ENCODE results near the gene FGFR3. TPM values are rescaled to one million over a fixed set of nuclear protein-coding genes. Genes with fewer than 3 reads are reported as not detected.

Gene FGFR3
- total and polyA plus RNA-seq, 2 of the 4 experiments (the other 2 are of a cell fraction) = 0.18 to 0.67 TPM

DNA sequence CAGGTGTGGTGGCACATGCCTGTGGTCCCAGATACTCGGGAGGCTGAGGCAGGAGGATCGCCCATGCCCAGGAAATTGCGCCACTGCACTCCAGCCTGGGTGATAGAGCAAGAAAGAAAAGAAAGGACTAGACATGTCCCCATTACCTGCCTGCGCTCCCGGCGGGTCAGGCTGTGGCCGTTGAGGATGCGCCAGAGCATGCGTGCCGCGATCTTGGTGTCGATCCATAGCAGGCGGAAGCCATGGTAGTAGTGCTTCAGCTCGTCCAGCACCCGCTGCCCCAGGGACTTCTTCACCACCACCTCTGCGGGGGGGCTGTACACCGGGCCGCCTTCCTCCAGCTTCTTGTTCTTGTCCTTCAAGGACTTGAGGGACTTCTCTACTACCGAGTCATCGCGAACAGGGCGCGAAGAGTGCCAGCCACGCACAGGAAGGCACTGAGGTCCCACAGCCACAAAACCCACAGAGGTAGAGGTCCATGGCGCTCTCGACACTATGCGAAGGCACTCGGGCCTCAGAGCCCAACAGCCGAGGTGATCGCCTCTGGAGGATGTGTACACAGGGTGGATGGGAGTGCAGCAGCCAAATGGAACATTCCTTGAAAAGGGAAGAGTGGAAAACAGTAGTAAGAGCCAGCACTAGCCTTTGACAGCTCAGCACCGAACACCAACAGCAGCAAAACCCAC lies 48.3 kb downstream of the FGFR3 start:
- WGBS, 2 experiments (ENCODE audit: extremely low coverage in 2 of 2, insufficient read length in 1 of 2) = 98% methylated on average over 14 of the region's 31 CpGs; no CpG with 5 or more reads in 1 of the 2 experiments
- no peak overlapping the region for H3K4me2 ChIP-seq (ENCODE audit: low read depth, low read length)
- ChIA-PET CTCF (no interaction called here), POLR2A (ENCODE audit: unreplicated experiment) (no interaction called here)
- no peak overlapping the region for H3K23ac ChIP-seq (ENCODE audit: low read depth, low read length)
- H3K36me3 ChIP-seq (ENCODE audit: control insufficient read depth, insufficient read depth, low read length) = peaks cover 39% of the 10 kb centered on the region
- dilution Hi-C loops (cut with HindIII; ENCODE audit: low sequenced_read_pairs, unreplicated experiment) (no loop called here), intact Hi-C loops (cut with micrococcal nuclease) (no loop called here), in situ Hi-C loops (cut with MboI; ENCODE audit: low sequenced_read_pairs) (no loop called here)
- H4K5ac ChIP-seq (ENCODE audit: low read depth, low read length) = no peak overlapping the region
- no peaks in the 10 kb centered on the region for H3K9me3 ChIP-seq (ENCODE audit: control insufficient read depth, insufficient read depth, low read length)
- H3K4me3 ChIP-seq (ENCODE audit: insufficient read depth, low read depth, low read length) = no peak overlapping the region
- peaks cover 33% of the 10 kb centered on the region for H4K20me1 ChIP-seq (ENCODE audit: insufficient read depth, low read length)
- H3K4me1 ChIP-seq (ENCODE audit: control insufficient read depth, insufficient read depth, low read length) = peaks cover 21% of the 10 kb centered on the region
- no peaks in the 10 kb centered on the region for H3K27me3 ChIP-seq (ENCODE audit: control insufficient read depth, insufficient read depth, low read length)
- H4K8ac ChIP-seq (ENCODE audit: low read depth in 2 of 2, low read length in 2 of 2) = no peak overlapping the region
- H2BK120ac ChIP-seq (ENCODE audit: low read depth, low read length) = no peak overlapping the region; the same call in 1 of the 2 replicates
- peak overlapping the region; percentile 60; the same call in 1 of the 2 replicates for H2AK5ac ChIP-seq (ENCODE audit: low read depth, low read length)
- peaks cover 18% of the 10 kb centered on the region for H3K9me1 ChIP-seq (ENCODE audit: insufficient read depth, low read length)
- H2AK9ac ChIP-seq (replicated peaks; ENCODE audit: low read depth, low read length, poor library complexity) = peak overlapping the region; percentile 82
- no peak overlapping the region for H3K56ac ChIP-seq (ENCODE audit: extremely low read depth, insufficient read depth, low read length)
- peak overlapping the region; percentile 23 for H2BK5ac ChIP-seq (ENCODE audit: low read depth, low read length, poor library complexity, severe bottlenecking)
- H4K91ac ChIP-seq (ENCODE audit: insufficient read depth, low read depth, low read length) = no peak overlapping the region; the same call in 1 of the 2 replicates
- TF ChIP-seq NFE2L2 (IDR thresholded peaks at IDR 0.05; ENCODE audit: low read depth, low read length) = no peak
- TF ChIP-seq SMC3 (IDR thresholded peaks at IDR 0.05; ENCODE audit: low read depth, low read length) = no peak
- no peak overlapping the region for H3K9ac ChIP-seq (ENCODE audit: low read depth, low read length)
- no peak overlapping the region for H3K18ac ChIP-seq (ENCODE audit: low read depth, low read length)
- no TSS peak for BruUV-seq (replicated peaks)
- H3K79me1 ChIP-seq (ENCODE audit: low read depth in 1 of 2, low read length in 2 of 2) = peaks cover 24 to 69% of the 10 kb centered on the region in 2 experiments
- DNase-seq (no peak), ATAC-seq (ENCODE audit: low read depth) (no peak)
- peak overlapping the region; percentile 49 for H3K4ac ChIP-seq (ENCODE audit: low read depth, low read length)
- no peak overlapping the region; the same call in 1 of the 2 replicates for H3K14ac ChIP-seq (replicated peaks; ENCODE audit: low read depth, low read length)
- no peak overlapping the region for H2BK15ac ChIP-seq (ENCODE audit: low read depth, low read length)
- peak overlapping the region; percentile 21 for H2AFZ ChIP-seq (replicated peaks; ENCODE audit: low read length, poor library complexity)
- H3K27ac ChIP-seq (ENCODE audit: insufficient read depth, low read length) = peak overlapping the region; percentile 16; the same call in 1 of the 2 replicates
- no peak overlapping the region for H2BK20ac ChIP-seq (ENCODE audit: low read depth, low read length)
